IgD-negative memory B cell (primary cell): ENCODE data around the gene IL6. TPM values are rescaled to one million over a fixed set of nuclear protein-coding genes. Genes with fewer than 3 reads are reported as not detected.
"Not testable (repeated sequence)": the region's sequence is repeated elsewhere in the genome, so short reads cannot be mapped to it uniquely, and the experiment has no call there.

Source experiments
- H3K27ac Mint-ChIP-seq, 3 donors: one replicate each; pipeline ENCODE4 v1.8.0; 2020 to 2022; ENCODE audit warnings: mild to moderate bottlenecking in 3 of 3, mixed read lengths in 3 of 3, moderate library complexity in 1 of 3
- H3K27me3 Mint-ChIP-seq: one replicate; pipeline ENCODE4 v1.8.0; 2021; ENCODE audit warnings: mixed read lengths
- H3K36me3 Mint-ChIP-seq: one replicate; pipeline ENCODE4 v1.8.0; 2020; ENCODE audit warnings: mild to moderate bottlenecking, mixed read lengths
- H3K4me1 Mint-ChIP-seq, 3 donors: one replicate each; pipeline ENCODE4 v1.8.0; 2020 to 2022; ENCODE audit warnings: mixed read lengths in 3 of 3, mild to moderate bottlenecking in 1 of 3
- H3K4me3 Mint-ChIP-seq, 4 donors: one replicate each; pipeline ENCODE4 v1.8.0; 2020 to 2022; ENCODE audit warnings: mild to moderate bottlenecking in 4 of 4, mixed read lengths in 4 of 4, moderate library complexity in 3 of 4
- H3K9me3 Mint-ChIP-seq, 3 donors: one replicate each; pipeline ENCODE4 v1.8.0; 2020 to 2021; ENCODE audit warnings: mixed read lengths in 3 of 3, mild to moderate bottlenecking in 1 of 3
- polyA plus RNA-seq: library from polyadenylated mRNA; unstranded; fragments of 300-500 nt; fragmentation: Illumina TruSeq; gene quantifications from one replicate; pipeline ENCODE4 v1.2.3, GENCODE V29; 2021

The IL6 gene
- polyA plus RNA-seq = 3.8 TPM

DNA sequence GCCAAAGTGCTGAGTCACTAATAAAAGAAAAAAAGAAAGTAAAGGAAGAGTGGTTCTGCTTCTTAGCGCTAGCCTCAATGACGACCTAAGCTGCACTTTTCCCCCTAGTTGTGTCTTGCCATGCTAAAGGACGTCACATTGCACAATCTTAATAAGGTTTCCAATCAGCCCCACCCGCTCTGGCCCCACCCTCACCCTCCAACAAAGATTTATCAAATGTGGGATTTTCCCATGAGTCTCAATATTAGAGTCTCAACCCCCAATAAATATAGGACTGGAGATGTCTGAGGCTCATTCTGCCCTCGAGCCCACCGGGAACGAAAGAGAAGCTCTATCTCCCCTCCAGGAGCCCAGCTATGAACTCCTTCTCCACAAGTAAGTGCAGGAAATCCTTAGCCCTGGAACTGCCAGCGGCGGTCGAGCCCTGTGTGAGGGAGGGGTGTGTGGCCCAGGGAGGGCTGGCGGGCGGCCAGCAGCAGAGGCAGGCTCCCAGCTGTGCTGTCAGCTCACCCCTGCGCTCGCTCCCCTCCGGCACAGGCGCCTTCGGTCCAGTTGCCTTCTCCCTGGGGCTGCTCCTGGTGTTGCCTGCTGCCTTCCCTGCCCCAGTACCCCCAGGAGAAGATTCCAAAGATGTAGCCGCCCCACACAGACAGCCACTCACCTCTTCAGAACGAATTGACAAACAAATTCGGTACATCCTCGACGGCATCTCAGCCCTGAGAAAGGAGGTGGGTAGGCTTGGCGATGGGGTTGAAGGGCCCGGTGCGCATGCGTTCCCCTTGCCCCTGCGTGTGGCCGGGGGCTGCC, at the start of gene IL6:
Gene IL6, plus strand, starts transcription at position 294 of the 807 bp plus-strand sequence. Its CDS starts 63 bp downstream, at position 357.
- no peaks in the 10 kb centered on the region for H3K9me3 Mint-ChIP-seq
- peak within 1 kb of the TSS; percentile 77 to 96 (median 88) for H3K4me3 Mint-ChIP-seq
- H3K4me1 Mint-ChIP-seq = peaks cover 33 to 50% (median 48%) of the 10 kb centered on the region in 3 donors
- H3K27ac Mint-ChIP-seq = peak within 1 kb of the TSS; percentile 66 to 89 (median 68)
- peaks cover 2% of the 10 kb centered on the region for H3K27me3 Mint-ChIP-seq
- no peaks in the 10 kb centered on the region for H3K36me3 Mint-ChIP-seq

DNA sequence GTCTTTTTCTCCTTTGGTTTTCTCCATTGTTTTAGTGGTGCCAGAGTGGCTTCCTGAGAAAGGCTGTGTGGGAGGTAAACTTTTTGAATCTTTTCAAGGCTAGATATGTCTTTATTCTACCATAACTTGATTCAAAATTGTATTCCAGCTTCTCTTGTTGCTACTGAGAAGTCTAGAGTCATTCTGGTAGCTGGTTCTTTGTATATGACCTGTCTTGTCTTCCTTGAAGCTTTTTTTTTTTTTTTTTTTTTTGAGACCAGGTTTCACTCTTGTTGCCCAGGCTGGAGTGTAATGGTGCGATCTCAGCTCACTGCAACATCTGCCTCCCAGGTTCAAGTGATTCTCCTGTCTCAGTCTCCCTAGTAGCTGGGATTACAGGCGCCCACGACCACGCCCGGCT, 49.7 kb upstream of the IL6 start:
- not testable (repeated sequence) for H3K27me3 Mint-ChIP-seq, H3K9me3 Mint-ChIP-seq, H3K36me3 Mint-ChIP-seq
- Mint-ChIP-seq H3K4me3 (peak overlapping the region; percentile 11 to 92 (median 62)), H3K4me1 (peaks cover 53 to 65% (median 63%) of the 10 kb centered on the region in 3 donors), H3K27ac (peak overlapping the region; percentile 55 to 84 (median 60))

DNA sequence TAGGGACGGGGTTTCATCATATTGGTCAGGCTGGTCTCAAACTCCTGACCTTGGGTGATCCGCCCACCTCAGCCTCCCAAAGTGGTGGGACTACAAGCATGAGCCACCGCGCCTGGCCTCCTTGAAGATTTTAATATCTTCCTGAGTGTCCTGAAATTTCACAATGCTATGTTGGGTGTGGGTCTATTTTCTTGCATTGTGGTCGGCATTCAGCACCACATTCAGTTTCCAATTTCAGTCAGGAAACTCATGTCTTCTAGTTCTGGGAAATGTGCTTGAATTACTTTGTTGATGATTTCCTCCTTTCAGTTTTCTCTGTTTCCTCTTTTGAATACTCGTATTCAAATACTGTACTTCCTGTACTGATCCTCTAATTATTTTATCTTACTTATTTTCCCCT, 49.3 kb upstream of the IL6 start:
- H3K9me3 Mint-ChIP-seq = peaks cover 0 to 7% (median 3%) of the 10 kb centered on the region in 3 donors
- peaks cover 49 to 62% (median 59%) of the 10 kb centered on the region in 3 donors for H3K4me1 Mint-ChIP-seq
- H3K4me3 Mint-ChIP-seq = peak overlapping the region; percentile 11 to 92 (median 62)
- H3K27me3 Mint-ChIP-seq = no peaks in the 10 kb centered on the region
- H3K27ac Mint-ChIP-seq = peak overlapping the region in 2 of 3 donors; percentile 55 to 84
- H3K36me3 Mint-ChIP-seq = peaks cover 5% of the 10 kb centered on the region

DNA sequence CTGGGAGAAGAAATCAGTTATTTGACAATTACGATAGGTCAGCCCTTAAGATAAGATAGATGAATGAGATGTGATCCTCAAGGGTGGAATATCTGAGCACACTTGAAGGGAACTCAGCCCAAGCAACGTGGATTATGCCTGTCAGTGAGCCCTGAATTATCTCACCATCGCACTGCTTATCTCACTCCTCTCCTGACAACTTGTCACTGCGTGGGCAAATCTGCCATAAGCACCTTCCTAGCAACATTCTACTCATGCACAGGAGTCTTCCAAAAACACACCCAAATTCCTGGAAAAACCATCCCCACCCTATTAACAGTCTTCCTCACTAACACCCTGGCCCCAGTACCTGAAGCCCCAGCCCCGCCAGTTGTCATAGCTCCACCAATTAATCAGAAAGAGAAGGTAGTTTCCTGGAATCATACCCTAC, 46.5 kb upstream of the IL6 start:
- Mint-ChIP-seq H3K4me3 (no peak overlapping the region), H3K4me1 (peaks cover 35 to 54% (median 49%) of the 10 kb centered on the region in 3 donors)

DNA sequence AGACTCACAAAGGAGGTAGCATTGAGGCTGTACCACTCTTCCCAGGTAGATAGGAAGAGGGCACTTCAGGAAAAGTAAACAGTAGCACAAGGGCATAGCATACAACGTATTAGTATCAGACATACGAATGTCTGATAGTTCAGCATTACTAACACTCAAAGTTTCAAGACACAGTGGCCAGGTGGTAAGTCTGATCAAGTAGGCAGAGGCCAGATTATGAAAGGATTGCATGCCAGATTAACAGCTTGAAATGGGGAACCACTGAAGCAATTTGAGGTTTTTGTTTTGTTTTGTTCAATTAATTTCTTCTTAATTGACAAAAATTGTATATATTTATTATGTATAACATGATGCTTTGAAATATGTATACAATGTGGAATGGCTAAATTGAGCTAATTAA, 45.7 kb upstream of the IL6 start:
- no peak overlapping the region for H3K4me3 Mint-ChIP-seq
- peaks cover 28 to 51% (median 46%) of the 10 kb centered on the region in 3 donors for H3K4me1 Mint-ChIP-seq
- peaks cover 3% of the 10 kb centered on the region for H3K36me3 Mint-ChIP-seq
- peaks cover 0 to 7% (median 3%) of the 10 kb centered on the region in 3 donors for H3K9me3 Mint-ChIP-seq
- no peaks in the 10 kb centered on the region for H3K27me3 Mint-ChIP-seq
- no peak overlapping the region for H3K27ac Mint-ChIP-seq

More for the DNA sequence above, 46.5 kb upstream of the IL6 start:
- H3K9me3 Mint-ChIP-seq = peaks cover 0 to 7% (median 3%) of the 10 kb centered on the region in 3 donors
- no peaks in the 10 kb centered on the region for H3K27me3 Mint-ChIP-seq
- H3K36me3 Mint-ChIP-seq = peaks cover 3% of the 10 kb centered on the region
- H3K27ac Mint-ChIP-seq = no peak overlapping the region

DNA sequence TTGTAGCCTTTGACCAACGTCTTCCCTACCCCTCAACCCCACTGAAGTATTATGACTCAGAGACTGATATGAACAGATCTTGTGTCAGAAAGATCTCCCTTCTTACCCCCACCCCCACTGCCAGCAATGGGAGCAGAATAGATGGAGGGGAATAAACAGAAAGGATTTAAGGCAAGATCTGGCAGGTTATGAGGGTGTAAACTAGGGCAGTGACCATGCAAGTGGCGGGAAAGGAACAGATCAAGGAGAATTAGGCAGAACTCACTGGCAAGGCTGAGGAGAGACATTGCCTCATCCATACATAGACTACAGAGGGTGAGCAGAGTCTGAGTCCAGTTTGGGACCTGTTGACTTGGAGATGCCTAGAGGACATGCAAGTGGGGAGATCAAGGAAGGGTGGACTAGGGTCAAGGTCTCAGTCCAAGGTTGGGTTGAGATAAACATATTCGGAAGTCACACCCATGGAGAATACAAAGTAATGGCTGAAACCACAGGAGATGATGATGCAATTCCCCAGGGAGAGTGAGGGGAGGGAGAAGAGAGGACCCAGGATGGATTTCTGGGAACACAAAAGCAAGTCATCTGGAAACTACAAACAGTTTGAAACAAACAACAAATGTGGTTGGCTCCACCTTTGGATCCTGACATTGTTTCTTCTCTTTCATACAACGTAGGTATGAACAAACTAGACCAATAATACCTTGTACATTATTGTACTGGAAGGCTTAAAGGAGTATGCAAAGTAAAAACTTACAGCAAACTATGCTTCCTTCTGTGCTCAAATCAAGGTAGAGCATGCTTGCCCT, 44.9 kb upstream of the IL6 start:
- Mint-ChIP-seq H3K36me3 (peaks cover 3% of the 10 kb centered on the region), H3K27ac (no peak overlapping the region), H3K9me3 (peaks cover 0 to 7% (median 3%) of the 10 kb centered on the region in 3 donors), H3K4me1 (peaks cover 25 to 49% (median 45%) of the 10 kb centered on the region in 3 donors), H3K4me3 (no peak overlapping the region), H3K27me3 (no peaks in the 10 kb centered on the region)

DNA sequence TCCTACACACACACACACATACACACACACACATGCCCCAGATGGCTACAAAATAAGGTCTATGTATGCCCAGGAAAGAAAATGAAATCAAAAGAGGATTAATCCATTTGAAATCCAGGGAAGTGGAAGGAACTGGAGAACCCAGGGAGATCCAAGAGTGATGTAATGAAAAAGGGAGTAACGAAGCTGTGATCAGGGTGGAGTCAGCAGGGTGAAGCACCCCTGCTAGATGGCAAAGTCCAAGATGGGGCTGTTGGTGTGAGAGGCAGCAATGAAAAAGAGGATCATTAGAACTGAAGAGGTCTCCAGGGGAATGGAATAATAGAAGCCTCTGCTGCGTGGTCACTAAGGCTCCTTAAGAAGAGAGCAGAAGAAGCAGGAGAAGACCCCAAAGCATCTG, 43.6 kb upstream of the IL6 start:
- Mint-ChIP-seq H3K27ac (no peak overlapping the region), H3K36me3 (no peaks in the 10 kb centered on the region), H3K4me1 (peaks cover 14 to 39% (median 33%) of the 10 kb centered on the region in 3 donors), H3K4me3 (no peak overlapping the region), H3K27me3 (no peaks in the 10 kb centered on the region), H3K9me3 (peaks cover 0 to 3% (median 3%) of the 10 kb centered on the region in 3 donors)

DNA sequence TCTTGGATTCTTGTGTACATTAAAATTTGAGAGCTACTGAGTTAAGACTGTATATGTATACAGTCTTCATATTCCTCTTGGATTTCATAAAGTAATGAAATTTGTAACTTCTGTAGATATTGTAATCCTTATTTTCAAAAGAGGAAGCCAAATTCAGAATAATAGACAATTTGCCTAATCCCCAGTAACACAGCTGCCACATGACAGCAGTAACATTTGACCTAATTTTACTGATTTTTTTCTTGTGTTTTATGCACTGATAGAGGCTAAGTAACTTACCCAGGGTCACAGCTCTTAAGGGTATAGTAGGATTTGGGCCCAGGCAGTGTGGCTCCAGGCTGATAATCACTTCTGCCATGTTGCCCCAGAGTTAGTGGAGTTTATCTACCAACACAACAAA, 40.4 kb upstream of the IL6 start:
- Mint-ChIP-seq H3K4me1 (peaks cover 12 to 35% (median 28%) of the 10 kb centered on the region in 3 donors), H3K4me3 (peak overlapping the region in 1 of 4 donors; percentile 59)

DNA sequence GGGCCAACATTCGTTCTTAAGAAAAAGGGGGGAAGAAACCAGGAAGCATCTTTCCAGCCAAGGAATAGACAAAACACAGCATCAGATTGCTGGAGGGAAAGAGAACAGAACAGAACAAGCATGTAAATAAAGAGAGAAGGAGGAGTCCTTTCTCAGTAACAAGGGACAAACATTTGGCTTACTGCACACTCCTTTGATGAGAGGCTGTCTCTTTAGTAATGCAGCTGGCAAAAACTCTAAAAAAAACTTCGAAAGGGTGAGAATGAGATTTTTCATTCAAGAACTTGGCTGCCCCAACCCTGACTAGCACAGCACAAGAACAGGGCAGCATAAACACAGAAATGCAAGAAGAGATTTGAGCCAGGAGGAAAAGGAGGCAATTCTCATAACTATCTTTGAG, 38.9 kb upstream of the IL6 start:
- Mint-ChIP-seq H3K27me3 (no peaks in the 10 kb centered on the region), H3K27ac (no peak overlapping the region), H3K36me3 (no peaks in the 10 kb centered on the region), H3K4me1 (peaks cover 10 to 28% (median 20%) of the 10 kb centered on the region in 3 donors), H3K4me3 (no peak overlapping the region), H3K9me3 (no peaks in the 10 kb centered on the region)

More for the DNA sequence above, 40.4 kb upstream of the IL6 start:
- H3K27me3 Mint-ChIP-seq = no peaks in the 10 kb centered on the region
- no peak overlapping the region for H3K27ac Mint-ChIP-seq
- no peaks in the 10 kb centered on the region for H3K36me3 Mint-ChIP-seq
- H3K9me3 Mint-ChIP-seq = peaks cover 0 to 3% (median 3%) of the 10 kb centered on the region in 3 donors

DNA sequence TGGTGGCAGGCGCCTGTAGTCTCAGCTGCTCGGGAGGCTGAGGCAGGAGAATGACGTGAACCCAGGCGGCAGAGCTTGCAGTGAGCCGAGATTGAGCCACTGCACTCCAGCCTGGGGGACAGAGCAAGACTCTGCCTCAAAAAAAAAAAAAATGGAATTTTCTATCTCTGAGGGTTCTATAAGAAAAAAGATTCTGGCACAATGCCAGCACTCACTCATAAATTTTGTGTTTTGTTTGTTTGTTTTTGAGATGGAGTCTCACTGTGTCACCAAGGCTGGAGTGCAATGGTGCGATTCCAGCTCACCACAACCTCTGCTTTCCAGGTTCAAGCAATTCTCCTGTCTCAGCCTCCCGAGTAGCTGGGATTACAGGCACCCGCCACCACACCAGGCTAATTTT, 38.1 kb upstream of the IL6 start:
- not testable (repeated sequence) for H3K36me3 Mint-ChIP-seq, H3K9me3 Mint-ChIP-seq, H3K27me3 Mint-ChIP-seq, H3K4me3 Mint-ChIP-seq, H3K27ac Mint-ChIP-seq
- peaks cover 13 to 27% (median 15%) of the 10 kb centered on the region in 3 donors for H3K4me1 Mint-ChIP-seq

DNA sequence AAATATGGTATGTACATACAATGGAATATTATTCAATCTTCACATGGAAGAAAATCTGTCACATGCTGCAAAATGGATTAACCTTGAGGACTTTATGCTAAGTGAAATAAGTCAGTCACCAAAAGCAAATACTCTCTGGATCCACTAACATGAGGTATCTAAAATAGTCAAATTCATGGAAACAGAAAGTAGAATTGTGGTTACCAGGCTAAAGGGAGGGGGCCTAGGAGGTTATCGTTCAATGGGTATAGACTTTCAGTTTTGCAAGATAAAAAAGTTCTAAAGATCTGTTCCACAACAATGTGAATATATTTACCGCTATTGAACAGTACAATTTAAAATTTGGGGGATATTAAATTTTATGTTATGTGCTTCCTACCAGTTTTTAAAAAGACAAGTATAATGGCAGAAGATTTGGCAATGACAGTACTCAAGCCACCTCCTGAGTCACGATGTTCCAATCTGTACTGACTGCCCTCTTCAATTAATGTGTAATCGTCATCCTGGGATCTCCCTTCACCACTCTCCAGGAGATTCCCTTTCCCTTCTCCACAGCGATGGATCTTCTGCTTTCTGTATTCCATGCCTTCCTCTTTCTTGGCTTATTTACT, 32.3 kb upstream of the IL6 start:
- H3K27ac Mint-ChIP-seq = peak overlapping the region in 2 of 3 donors; percentile 25 to 73
- no peaks in the 10 kb centered on the region for H3K36me3 Mint-ChIP-seq
- H3K27me3 Mint-ChIP-seq = peaks cover 2% of the 10 kb centered on the region
- peak overlapping the region; percentile 44 to 86 (median 72) for H3K4me3 Mint-ChIP-seq
- H3K9me3 Mint-ChIP-seq = no peaks in the 10 kb centered on the region
- H3K4me1 Mint-ChIP-seq = peaks cover 46 to 57% (median 47%) of the 10 kb centered on the region in 3 donors

DNA sequence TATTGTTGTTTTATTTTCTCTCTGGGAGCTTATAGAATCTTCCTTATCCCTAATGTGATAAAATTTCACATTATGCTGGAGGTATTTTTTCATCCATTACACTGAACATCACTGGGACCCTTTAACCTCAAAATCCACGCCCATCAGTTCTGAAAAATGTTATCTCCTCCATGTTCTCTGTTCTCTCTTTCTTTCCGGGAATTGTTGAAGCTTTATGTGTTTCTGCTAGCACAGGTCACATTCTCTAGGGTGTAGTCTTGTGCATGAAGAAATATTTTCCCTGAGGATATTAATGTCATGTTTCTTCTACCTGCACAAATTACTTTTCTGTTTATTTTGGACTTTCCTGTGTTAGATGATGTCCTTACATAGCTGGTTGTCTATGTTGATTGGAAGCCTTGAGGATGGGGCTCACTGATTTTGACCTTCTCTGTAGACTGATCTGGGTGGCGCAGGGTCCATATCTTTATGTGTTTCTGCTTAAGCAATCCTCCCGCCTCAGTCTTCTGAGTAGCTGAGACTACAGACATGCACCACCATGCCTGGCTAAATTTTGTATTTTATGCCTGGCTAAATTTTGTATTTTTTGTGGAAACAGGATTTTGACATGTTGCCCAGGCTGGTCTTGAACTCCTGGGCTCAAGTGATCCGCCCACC, 31.4 kb upstream of the IL6 start:
- Mint-ChIP-seq H3K9me3 (no peaks in the 10 kb centered on the region), H3K27ac (peak overlapping the region in 1 of 3 donors; percentile 73), H3K4me3 (peak overlapping the region in 3 of 4 donors; percentile 63 to 86 (median 76)), H3K36me3 (no peaks in the 10 kb centered on the region), H3K27me3 (peaks cover 2% of the 10 kb centered on the region), H3K4me1 (peaks cover 46 to 52% (median 48%) of the 10 kb centered on the region in 3 donors)

DNA sequence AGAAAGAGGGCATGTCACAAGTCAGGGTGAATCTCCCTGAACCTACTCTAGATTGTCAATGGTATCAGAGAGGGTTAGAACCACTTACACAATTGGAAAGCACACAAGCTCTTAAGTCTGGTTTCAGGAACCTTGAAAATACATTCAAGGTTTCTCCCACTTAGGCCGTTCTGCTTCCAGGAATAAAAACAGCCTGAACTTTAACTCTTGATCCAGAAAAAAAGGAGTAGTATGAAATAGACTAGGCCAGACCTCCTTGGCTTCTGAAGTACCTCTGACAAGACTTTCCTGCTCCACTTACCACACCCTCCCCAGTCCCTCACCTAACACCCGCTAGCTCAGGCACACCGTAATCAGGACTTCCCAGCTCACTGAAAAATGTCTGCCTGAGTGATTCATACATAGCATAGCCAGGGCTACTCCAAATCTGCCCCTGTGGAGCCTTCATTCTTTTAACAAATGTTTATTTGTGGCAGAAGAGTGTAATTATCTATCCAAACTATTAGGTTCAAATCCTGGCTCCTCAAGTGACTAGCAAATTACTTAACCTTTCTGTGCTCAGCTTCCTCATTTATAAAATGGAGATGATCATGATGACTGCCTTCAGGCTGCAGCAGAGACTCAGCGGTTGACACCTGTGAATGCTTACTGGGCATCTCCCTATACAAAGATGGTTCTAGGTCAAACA, 30.3 kb upstream of the IL6 start:
- Mint-ChIP-seq H3K27me3 (peaks cover 2% of the 10 kb centered on the region), H3K4me3 (peak overlapping the region; percentile 8 to 84 (median 33)), H3K27ac (peak overlapping the region; percentile 17 to 58 (median 41)), H3K36me3 (no peaks in the 10 kb centered on the region), H3K4me1 (peaks cover 44 to 54% (median 46%) of the 10 kb centered on the region in 3 donors), H3K9me3 (no peaks in the 10 kb centered on the region)
